Measurements from ENCODE around the gene ZC3H12A. TPM values are rescaled to one million over a fixed set of nuclear protein-coding genes. Genes with fewer than 3 reads are reported as not detected.

ZC3H12A gene
- total RNA-seq, 1 donor, result 38.9 TPM

- TF ChIP-seq CTCF (IDR thresholded peaks at IDR 0.05; ENCODE audit: insufficient read depth, low read depth, low read length), result no peak
- DNase-seq (ENCODE audit: low read depth), result peak; percentile 65
- no peak overlapping the region for H3K4me3 ChIP-seq (ENCODE audit: low read depth, low read length)
These were observed 11.7 kb downstream of the ZC3H12A start for GRCh38 chr1:37485902-37486679.

- TF ChIP-seq CTCF (IDR thresholded peaks at IDR 0.05; ENCODE audit: insufficient read depth, low read depth, low read length), result peak; percentile 99
- peak; percentile 88 for DNase-seq (ENCODE audit: low read depth)
- H3K4me3 ChIP-seq (ENCODE audit: low read depth, low read length), result no peak overlapping the region
These were observed 12.6 kb downstream of the ZC3H12A start for GRCh38 chr1:37486680-37487618.

- no peak for DNase-seq (ENCODE audit: low read depth)
- H3K4me3 ChIP-seq (ENCODE audit: low read depth, low read length), result no peak overlapping the region
- no peak for TF ChIP-seq CTCF (IDR thresholded peaks at IDR 0.05; ENCODE audit: insufficient read depth, low read depth, low read length)
These were observed 13.2 kb downstream of the ZC3H12A start for GRCh38 chr1:37487619-37487984.

- no peak for TF ChIP-seq CTCF (IDR thresholded peaks at IDR 0.05; ENCODE audit: insufficient read depth, low read depth, low read length)
- no peak for DNase-seq (ENCODE audit: low read depth)
- H3K4me3 ChIP-seq (ENCODE audit: low read depth, low read length), result no peak overlapping the region
These were observed 19.1 kb downstream of the ZC3H12A start for GRCh38 chr1:37493336-37494098.

- H3K4me3 ChIP-seq (ENCODE audit: low read depth, low read length), result no peak overlapping the region
- DNase-seq (ENCODE audit: low read depth), result peak; percentile 46
- TF ChIP-seq CTCF (IDR thresholded peaks at IDR 0.05; ENCODE audit: insufficient read depth, low read depth, low read length), result no peak
These were observed 21.5 kb downstream of the ZC3H12A start for GRCh38 chr1:37495875-37496274.

GRCh38 chr1:37497832-37498231 is 23.5 kb downstream of the ZC3H12A start:
- TF ChIP-seq CTCF (IDR thresholded peaks at IDR 0.05; ENCODE audit: insufficient read depth, low read depth, low read length), result no peak
- DNase-seq (ENCODE audit: low read depth), result no peak
- H3K4me3 ChIP-seq (ENCODE audit: low read depth, low read length), result no peak overlapping the region

Data from fibroblast of villous mesenchyme (primary cell).